Testis (tissue), 2 donors: ENCODE data around the gene ARFGAP1.

Experiments used
- POLR2A ChIP-seq: fragments of 450-650 bp; IDR thresholded peaks from one replicate; pipeline ENCODE4 v1.6.1; 2017; ENCODE audit warnings: antibody characterized with exemption, mild to moderate bottlenecking, moderate library complexity
- TF ChIP-seq, protein P1 (sequence below), 3 experiments: fragments of 450-650 bp in 2 of 3; fragments of 200-600 bp in 1 of 3; sonication (generic) in 1 of 3; IDR thresholded peaks; one replicate each; pipeline ENCODE4 v1.5.1; 2016 to 2019; ENCODE audit warnings: antibody characterized with exemption in 3 of 3, mild to moderate bottlenecking in 2 of 3, moderate library complexity in 1 of 3

DNA sequence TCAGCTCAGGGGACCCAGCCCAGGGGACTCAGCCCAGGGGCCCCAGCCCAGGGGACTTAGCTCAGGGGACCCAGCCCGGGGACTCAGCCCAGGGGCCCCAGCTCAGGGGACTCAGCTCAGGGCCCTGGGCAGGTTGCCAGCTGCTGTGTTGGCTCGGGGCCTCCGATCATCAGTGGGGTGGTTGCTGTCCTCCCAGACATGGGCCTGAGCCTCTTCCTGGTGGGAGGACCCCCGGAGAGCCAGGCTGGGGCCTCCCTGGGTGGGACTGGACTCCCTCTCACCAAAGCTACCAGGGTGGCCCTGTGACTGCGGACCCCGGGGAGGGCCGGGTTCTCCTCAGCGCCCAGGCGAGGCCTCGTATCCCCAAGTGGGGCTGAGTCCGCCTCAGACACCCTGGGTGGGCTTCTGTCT is 24.8 kb downstream of the ARFGAP1 start:
- TF ChIP-seq, protein P1, sequence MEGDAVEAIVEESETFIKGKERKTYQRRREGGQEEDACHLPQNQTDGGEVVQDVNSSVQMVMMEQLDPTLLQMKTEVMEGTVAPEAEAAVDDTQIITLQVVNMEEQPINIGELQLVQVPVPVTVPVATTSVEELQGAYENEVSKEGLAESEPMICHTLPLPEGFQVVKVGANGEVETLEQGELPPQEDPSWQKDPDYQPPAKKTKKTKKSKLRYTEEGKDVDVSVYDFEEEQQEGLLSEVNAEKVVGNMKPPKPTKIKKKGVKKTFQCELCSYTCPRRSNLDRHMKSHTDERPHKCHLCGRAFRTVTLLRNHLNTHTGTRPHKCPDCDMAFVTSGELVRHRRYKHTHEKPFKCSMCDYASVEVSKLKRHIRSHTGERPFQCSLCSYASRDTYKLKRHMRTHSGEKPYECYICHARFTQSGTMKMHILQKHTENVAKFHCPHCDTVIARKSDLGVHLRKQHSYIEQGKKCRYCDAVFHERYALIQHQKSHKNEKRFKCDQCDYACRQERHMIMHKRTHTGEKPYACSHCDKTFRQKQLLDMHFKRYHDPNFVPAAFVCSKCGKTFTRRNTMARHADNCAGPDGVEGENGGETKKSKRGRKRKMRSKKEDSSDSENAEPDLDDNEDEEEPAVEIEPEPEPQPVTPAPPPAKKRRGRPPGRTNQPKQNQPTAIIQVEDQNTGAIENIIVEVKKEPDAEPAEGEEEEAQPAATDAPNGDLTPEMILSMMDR (IDR thresholded peaks at IDR 0.05): no peak
- no peak for TF ChIP-seq POLR2A
